GM04503 (cell line): ENCODE results near the gene PHF20.
"Not testable (repeated sequence)": the region's sequence is repeated elsewhere in the genome, so short reads cannot be mapped to it uniquely, and the experiment has no call there.

Source experiments
- DNase-seq: peaks from one replicate; pipeline ENCODE4 v3.0.0-alpha.2; 2012; ENCODE audit warnings: low read depth

PHF20 gene

GRCh38 chr20:35771689-35772562 lies at the start of gene PHF20:
Gene PHF20, plus strand, starts transcription at chr20:35772015. Its CDS starts 29,508 bp downstream, at chr20:35801523.
- DNase-seq, result peak; percentile 64

DNA sequence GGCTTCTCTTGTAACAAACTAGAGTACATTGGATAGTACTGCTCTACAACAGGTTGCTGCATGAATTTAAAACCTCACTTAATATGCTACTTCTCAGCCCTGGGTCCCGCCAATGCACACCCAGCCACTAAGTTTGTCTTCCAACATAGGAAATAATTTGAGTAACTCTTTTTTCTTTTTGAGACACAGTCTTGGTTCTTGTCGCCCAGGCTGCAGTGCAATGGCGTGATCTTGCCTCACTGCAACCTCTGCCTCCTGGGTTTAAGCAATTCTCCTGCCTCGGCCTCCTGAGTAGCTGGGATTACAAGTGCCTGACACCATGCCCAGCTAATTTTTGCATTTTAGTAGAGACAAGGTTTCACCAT lies 48.6 kb upstream of the PHF20 start:
- not testable (repeated sequence) for DNase-seq

GRCh38 chr20:35723652-35724320 lies 48.0 kb upstream of the PHF20 start:
- not testable (repeated sequence) for DNase-seq

- DNase-seq, result no peak
Observed at GRCh38 chr20:35724321-35725230, 47.2 kb upstream of the PHF20 start.

- DNase-seq, result no peak
Observed at GRCh38 chr20:35726842-35727711, 44.7 kb upstream of the PHF20 start.

DNA sequence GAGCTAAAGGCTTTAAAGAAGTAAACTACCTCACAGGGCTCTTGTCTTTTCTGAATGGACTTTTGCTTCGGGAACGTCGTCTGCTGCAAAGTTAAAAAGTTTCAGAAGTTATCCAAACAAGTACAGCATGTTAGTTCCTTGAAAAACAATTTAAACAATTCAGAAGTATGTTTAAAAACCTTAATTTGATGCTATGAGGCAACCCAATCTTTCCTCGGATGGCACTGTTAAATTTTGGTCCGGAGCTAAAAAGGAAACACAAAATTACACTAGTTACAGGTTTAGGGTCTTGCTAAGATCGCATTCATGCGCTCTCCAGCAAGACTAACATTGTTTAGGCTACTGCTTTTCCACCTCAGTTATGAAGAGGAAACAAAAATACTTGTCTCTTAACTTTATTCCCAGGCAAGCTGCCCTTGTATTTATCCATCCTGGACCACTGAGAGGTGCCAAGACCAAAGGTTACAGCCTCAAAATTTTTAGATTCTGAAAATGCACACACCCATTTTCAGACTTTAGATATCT lies 42.5 kb upstream of the PHF20 start:
- DNase-seq, result no peak

- DNase-seq, result no peak
Observed at GRCh38 chr20:35729836-35730582, 41.8 kb upstream of the PHF20 start.

DNA sequence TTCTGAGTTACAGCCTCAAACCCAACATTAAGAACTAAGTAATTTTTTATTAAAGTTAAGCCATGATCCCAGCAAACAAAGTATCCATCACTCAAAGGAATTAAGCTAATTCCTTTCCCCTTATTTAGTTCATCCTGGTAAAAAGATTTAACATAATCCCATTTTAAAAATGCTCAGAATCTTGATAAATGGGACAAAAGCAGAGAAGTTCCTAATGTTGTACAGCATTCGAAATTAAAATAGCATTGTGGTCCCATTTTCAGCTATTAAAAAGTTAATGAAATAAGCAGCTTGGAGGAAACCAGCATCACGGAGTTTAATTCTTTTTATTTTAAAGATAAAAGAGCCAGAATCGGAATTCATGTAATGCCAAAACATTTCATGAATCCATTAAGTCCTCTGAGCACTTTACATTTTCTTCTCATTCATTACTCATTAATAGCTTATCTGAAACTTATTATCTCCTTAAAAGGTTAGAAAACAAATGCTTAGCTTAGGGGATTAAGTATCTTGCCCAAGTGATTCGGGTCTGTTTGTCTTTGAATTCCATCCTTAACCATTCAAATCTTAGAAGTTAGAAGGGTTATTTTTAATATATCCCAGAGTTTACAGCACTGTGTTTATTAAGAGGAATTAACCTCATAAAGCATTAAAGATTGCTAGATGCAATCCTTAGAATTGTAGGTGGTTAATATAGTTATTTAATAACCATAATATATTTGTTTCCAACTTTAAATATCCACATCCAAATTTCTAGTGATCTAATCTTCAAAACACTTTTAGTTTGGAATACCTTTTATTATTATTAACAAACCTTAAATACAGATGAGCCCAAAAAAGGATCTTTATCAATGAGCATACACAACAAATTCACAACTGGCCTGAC lies 41.0 kb upstream of the PHF20 start:
- DNase-seq, result no peak

DNA sequence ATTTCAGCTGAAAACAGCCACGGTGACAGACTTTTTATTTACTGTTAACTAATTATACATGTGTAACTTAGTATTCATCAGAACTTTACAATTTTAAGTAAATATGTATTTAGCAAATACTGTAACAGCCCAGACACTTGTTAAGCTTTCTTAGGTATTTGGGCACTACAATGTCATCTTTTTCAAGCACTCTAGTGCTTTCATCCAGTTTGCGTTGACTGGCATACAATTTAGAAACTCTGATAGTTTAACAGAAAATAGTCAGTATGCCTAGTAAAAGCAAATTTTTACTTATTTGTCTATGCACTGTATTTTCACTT lies 40.4 kb upstream of the PHF20 start:
- DNase-seq, result no peak

DNA sequence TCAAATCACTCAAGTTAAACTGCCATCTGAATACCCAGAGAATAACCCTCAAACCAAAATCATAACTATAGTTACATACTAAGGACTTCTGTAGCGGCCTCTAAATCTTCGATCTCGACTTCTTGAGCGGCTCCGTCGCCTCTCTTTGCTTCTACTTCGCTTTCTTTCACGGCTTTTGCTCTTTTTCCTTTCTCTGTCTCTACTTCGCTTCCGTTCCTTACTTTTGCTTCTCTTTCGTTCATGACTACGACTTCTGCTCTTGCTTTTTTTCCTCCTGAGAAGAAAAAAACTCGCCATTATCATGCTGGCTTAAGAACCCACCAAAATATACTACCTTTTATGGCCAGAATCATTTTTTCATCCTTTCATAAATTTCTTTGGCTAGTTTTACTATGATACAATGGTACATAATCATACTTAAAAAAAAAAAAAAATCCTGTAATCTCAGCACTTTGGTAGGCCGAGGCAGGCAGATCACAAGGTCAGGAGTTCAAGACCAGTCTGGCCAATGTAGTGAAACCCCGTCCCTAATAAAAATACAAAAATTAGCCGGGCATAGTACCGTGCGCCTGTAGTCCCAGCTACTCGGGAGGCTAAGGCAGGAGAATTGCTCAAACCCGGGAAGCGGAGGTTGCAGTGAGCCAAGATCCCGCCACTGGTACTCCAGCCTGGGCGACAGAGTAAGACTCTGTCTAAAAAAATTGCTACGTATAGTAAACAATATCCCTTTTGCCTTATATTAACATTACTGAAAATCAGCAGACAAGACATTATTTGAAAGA lies 39.8 kb upstream of the PHF20 start:
- no peak for DNase-seq

DNA sequence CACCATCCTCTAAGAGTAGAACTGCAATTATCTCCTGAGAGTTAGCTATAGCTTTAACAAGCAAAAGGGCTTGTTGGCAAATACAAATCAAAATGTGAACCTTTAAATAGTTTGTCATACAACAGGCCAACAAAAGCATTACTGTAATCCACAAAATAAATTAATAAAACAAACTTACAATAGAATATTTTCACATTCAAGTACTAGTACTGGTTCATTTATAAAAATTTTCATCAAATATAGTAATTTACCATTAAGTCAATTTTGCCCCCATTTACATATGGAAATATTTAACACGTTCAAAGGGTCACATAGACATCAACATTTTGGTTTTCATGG lies 39.2 kb upstream of the PHF20 start:
- no peak for DNase-seq

- DNase-seq, result no peak
Observed at GRCh38 chr20:35734374-35734773, 37.4 kb upstream of the PHF20 start.

DNA sequence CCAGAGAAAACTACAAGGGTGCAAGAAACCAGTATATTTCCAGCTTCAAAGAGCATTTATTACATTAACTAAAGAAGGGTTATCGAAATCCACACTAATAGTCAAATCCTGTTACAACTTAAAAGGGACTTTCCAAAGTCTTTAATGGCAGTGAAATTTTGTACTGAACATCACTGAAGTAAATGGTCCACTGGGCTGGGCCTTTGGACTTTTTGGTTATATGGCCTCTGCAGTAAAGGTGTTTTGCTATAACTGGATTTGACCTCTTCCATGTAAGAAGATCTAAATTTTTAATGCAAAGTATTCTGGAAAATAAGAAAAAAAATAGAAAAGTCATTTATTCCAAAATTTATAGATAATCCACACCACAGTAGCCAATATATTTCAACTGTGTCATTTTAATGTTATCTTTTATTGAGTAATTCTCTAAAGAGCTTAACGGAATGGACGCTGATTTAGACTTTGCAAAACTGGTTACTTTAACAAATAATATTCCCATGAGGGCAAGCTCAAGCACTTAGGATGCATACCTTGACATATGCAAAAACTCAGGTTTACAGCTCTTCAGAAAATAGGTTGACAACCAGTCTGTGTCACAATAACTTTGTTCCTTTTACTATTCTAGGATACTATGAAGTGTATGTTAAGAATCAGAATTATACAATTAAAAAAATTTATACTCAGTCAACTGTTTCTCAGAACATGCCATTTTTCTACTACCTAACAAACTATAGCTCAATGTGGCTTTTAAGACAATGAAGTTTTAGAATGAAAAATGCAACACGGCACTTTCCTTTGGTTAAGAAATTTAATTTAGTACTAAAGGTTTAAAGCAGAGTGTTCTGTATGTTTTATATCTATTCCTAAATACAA lies 36.8 kb upstream of the PHF20 start:
- no peak for DNase-seq

- no peak for DNase-seq
Observed at GRCh38 chr20:35735826-35736470, 35.9 kb upstream of the PHF20 start.

- no peak for DNase-seq
Observed at GRCh38 chr20:35737865-35738333, 33.9 kb upstream of the PHF20 start.

GRCh38 chr20:35738410-35739179 lies 33.2 kb upstream of the PHF20 start:
- no peak for DNase-seq
